Gastrocnemius medialis (tissue), 4 donors: ENCODE results near the gene KIAA0319L. TPM values are rescaled to one million over a fixed set of nuclear protein-coding genes. Genes with fewer than 3 reads are reported as not detected.

Experiments used
- ATAC-seq, 2 donors: fragments of 150-250 bp; one replicate each; pipeline ENCODE4 v1.9.1; 2016
- DNase-seq, 2 donors: peaks; one replicate each; pipeline ENCODE4 v3.0.0-alpha.2; 2019
- H3K27ac ChIP-seq, 4 donors: fragments of 200-600 bp; sonication (generic); 1 replicate in 1 of 4; 2 replicates in 3 of 4; pipeline ENCODE4 v1.5.1; 2016 to 2018; ENCODE audit warnings: mild to moderate bottlenecking in 2 of 4, moderate library complexity in 1 of 4
- H3K27me3 ChIP-seq, 3 donors: fragments of 200-600 bp; sonication (generic) in 2 of 3; 1 replicate in 1 of 3; 2 replicates in 2 of 3; pipeline versions ENCODE4 v1.5.1 to v1.6.0; 2016 to 2019; ENCODE audit warnings: mild to moderate bottlenecking in 1 of 3, moderate library complexity in 1 of 3
- H3K36me3 ChIP-seq, 2 donors: fragments of 200-600 bp; sonication (generic) in 1 of 2; one replicate each; pipeline ENCODE4 v1.5.1; 2017 to 2018
- H3K4me1 ChIP-seq, 2 donors: fragments of 200-600 bp; sonication (generic) in 1 of 2; one replicate each; pipeline ENCODE4 v1.5.1; 2016 to 2017; ENCODE audit warnings: mild to moderate bottlenecking in 2 of 2
- H3K4me3 ChIP-seq, 4 donors: fragments of 200-600 bp; sonication (generic) in 3 of 4; 1 replicate in 1 of 4; 2 replicates in 3 of 4; pipeline ENCODE4 v1.5.1; 2016 to 2019; ENCODE audit warnings: mild to moderate bottlenecking in 2 of 4
- H3K9me3 ChIP-seq, 3 donors: fragments of 200-600 bp; sonication (generic) in 2 of 3; 1 replicate in 1 of 3; 2 replicates in 2 of 3; pipeline ENCODE4 v1.5.1; 2016 to 2019
- POLR2A ChIP-seq, 2 donors: fragments of 450-650 bp; IDR thresholded peaks; one replicate each; pipeline ENCODE4 v1.6.1; 2017; ENCODE audit warnings: antibody characterized with exemption in 2 of 2, mild to moderate bottlenecking in 2 of 2, moderate library complexity in 2 of 2
- in situ Hi-C, 4 donors: fragments of 200-750 bp; cut with MboI; loops; one replicate each; pipeline versions ENCODE4 v1.15.0 to v1.8.0; 2017; ENCODE audit warnings: low sequenced_read_pairs in 4 of 4
- intact Hi-C: fragments of 100-400 bp; cut with DNase I; formaldehyde crosslinking; loops from one replicate; pipeline ENCODE4 v1.15.1; 2023; ENCODE audit warnings: low total_unique reads
- total RNA-seq, 4 donors: library from RNA; depleted of rRNA; stranded (reverse); fragments of >200 nt; gene quantifications; one replicate each; pipeline versions ENCODE4 v1.1.0 to v1.2.3, GENCODE V29; 2016
- TF ChIP-seq, protein P1 (sequence below), 5 experiments: fragments of 450-650 bp in 3 of 5; fragments of 200-600 bp in 2 of 5; sonication (generic) in 2 of 5; IDR thresholded peaks in 4 of 5; conservative IDR thresholded peaks in 1 of 5; 1 replicate in 4 of 5; 2 replicates in 1 of 5; pipeline ENCODE4 v1.5.1; 2016 to 2019; ENCODE audit warnings: antibody characterized with exemption in 5 of 5, mild to moderate bottlenecking in 3 of 5, moderate library complexity in 3 of 5

KIAA0319L gene
- total RNA-seq, 4 donors from 2014 or later = 44.4 to 85.0 (median 69.2) TPM

GRCh38 chr1:35537806-35538205 lies 19.4 kb downstream of the KIAA0319L start:
- no peaks in the 10 kb centered on the region for H3K36me3 ChIP-seq
- no peaks in the 10 kb centered on the region for H3K9me3 ChIP-seq
- no peak overlapping the region for H3K27ac ChIP-seq
- H3K4me3 ChIP-seq = no peak overlapping the region
- TF ChIP-seq, protein P1, sequence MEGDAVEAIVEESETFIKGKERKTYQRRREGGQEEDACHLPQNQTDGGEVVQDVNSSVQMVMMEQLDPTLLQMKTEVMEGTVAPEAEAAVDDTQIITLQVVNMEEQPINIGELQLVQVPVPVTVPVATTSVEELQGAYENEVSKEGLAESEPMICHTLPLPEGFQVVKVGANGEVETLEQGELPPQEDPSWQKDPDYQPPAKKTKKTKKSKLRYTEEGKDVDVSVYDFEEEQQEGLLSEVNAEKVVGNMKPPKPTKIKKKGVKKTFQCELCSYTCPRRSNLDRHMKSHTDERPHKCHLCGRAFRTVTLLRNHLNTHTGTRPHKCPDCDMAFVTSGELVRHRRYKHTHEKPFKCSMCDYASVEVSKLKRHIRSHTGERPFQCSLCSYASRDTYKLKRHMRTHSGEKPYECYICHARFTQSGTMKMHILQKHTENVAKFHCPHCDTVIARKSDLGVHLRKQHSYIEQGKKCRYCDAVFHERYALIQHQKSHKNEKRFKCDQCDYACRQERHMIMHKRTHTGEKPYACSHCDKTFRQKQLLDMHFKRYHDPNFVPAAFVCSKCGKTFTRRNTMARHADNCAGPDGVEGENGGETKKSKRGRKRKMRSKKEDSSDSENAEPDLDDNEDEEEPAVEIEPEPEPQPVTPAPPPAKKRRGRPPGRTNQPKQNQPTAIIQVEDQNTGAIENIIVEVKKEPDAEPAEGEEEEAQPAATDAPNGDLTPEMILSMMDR (IDR thresholded peaks at IDR 0.05 in 4 of 5, conservative IDR thresholded peaks at IDR 0.05 in 1 of 5) = no peak
- TF ChIP-seq POLR2A (IDR thresholded peaks at IDR 0.05) = no peak
- no peak for DNase-seq
- peaks cover 54 to 81% of the 10 kb centered on the region in 2 donors for H3K4me1 ChIP-seq
- no peak for ATAC-seq
- in situ Hi-C loops (no loop called here), intact Hi-C loops (no loop called here)
- H3K27me3 ChIP-seq = no peaks in the 10 kb centered on the region

- ATAC-seq (no peak), DNase-seq (no peak)
- H3K36me3 ChIP-seq = no peaks in the 10 kb centered on the region
- no peak for TF ChIP-seq POLR2A (IDR thresholded peaks at IDR 0.05)
- TF ChIP-seq, protein P1 (IDR thresholded peaks at IDR 0.05 in 4 of 5, conservative IDR thresholded peaks at IDR 0.05 in 1 of 5) = no peak
- intact Hi-C loops (no loop called here), in situ Hi-C loops (no loop called here)
- H3K4me3 ChIP-seq = no peak overlapping the region
- no peaks in the 10 kb centered on the region for H3K27me3 ChIP-seq
- no peak overlapping the region for H3K27ac ChIP-seq
- H3K4me1 ChIP-seq = peaks cover 57 to 83% of the 10 kb centered on the region in 2 donors
- H3K9me3 ChIP-seq = no peaks in the 10 kb centered on the region
Measured at GRCh38 chr1:35536556-35537162, 20.5 kb downstream of the KIAA0319L start.

DNA sequence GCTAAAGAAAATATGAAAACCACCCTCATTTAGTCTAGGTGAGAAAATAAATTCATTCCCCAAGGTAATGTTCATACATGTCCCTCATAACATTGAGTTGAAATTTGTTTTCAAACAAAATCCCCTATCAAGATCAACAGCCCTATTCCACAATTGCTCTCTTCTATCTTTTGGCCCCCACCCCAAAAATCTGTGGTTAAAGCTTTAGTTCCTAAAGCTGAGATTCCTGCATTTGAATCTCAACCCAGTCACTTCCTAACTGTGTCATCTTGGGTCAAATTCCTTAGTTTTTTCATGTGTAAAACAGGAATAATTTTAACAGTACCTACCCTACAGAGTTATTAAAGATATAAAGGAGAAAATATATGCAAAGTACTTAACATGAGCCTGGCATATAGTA lies 22.0 kb downstream of the KIAA0319L start:
- Histone ChIP-seq H3K27me3 (no peaks in the 10 kb centered on the region), H3K36me3 (peaks cover 0 to 7% of the 10 kb centered on the region in 2 donors), H3K27ac (no peak overlapping the region), H3K4me3 (no peak overlapping the region), H3K4me1 (peaks cover 49 to 88% of the 10 kb centered on the region in 2 donors), H3K9me3 (no peaks in the 10 kb centered on the region)
- intact Hi-C loops (no loop called here), in situ Hi-C loops (no loop called here)
- ATAC-seq = no peak
- DNase-seq = no peak
- TF ChIP-seq, protein P1 (IDR thresholded peaks at IDR 0.05 in 4 of 5, conservative IDR thresholded peaks at IDR 0.05 in 1 of 5) = no peak

DNA sequence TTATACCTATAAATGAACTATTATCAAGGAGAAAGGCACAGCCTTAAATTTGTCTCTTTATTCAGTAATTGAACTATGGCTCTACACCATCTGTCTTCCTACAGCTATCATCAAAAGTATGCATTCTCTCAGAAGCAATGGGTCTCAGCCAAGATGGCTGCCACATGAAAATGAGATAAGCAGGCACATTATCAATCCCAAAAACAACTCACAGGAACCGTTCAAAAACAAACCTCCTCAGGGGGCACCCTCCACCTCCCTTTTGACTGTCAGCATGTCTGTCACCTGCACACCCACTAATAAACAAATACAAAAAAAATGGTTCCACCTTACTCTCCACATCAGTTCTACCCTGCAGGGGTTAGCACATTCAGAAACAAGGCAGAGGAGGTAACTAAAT lies 23.6 kb downstream of the KIAA0319L start:
- intact Hi-C loops = no loop called here
- no peaks in the 10 kb centered on the region for H3K27me3 ChIP-seq
- H3K4me3 ChIP-seq = no peak overlapping the region
- no peak overlapping the region for H3K27ac ChIP-seq
- no peaks in the 10 kb centered on the region for H3K9me3 ChIP-seq
- peaks cover 33 to 72% of the 10 kb centered on the region in 2 donors for H3K4me1 ChIP-seq
- peaks cover 0 to 7% of the 10 kb centered on the region in 2 donors for H3K36me3 ChIP-seq
- ATAC-seq (no peak), DNase-seq (no peak)
- in situ Hi-C loops = no loop called here
- TF ChIP-seq, protein P1 (IDR thresholded peaks at IDR 0.05 in 4 of 5, conservative IDR thresholded peaks at IDR 0.05 in 1 of 5) = no peak
- TF ChIP-seq POLR2A (IDR thresholded peaks at IDR 0.05) = no peak
